Thyroid gland (tissue), 4 donors: ENCODE data around the gene KCNH1.

Source experiments
- CTCF ChIP-seq, 6 experiments: fragments of 200-600 bp in 3 of 6; fragments of 450-650 bp in 3 of 6; sonication (generic) in 3 of 6; IDR thresholded peaks; one replicate each; pipeline ENCODE4 v1.5.1; 2016 to 2019; ENCODE audit warnings: antibody characterized with exemption in 6 of 6, mild to moderate bottlenecking in 2 of 6, inconsistent platforms in 1 of 6, moderate library complexity in 1 of 6
- POLR2A ChIP-seq, 2 donors: fragments of 450-650 bp; IDR thresholded peaks; one replicate each; pipeline ENCODE4 v1.6.1; 2017; ENCODE audit warnings: antibody characterized with exemption in 2 of 2, mild to moderate bottlenecking in 2 of 2, moderate library complexity in 1 of 2

GRCh38 chr1:210700511-210700910 lies 433.4 kb downstream of the KCNH1 start:
- TF ChIP-seq POLR2A (IDR thresholded peaks at IDR 0.05) (no peak), CTCF (IDR thresholded peaks at IDR 0.05) (no peak)
